H1 (cell line): ENCODE data around the gene ACER1. TPM values are rescaled to one million over a fixed set of nuclear protein-coding genes. Genes with fewer than 3 reads are reported as not detected.
"Not testable (repeated sequence)": the region's sequence is repeated elsewhere in the genome, so short reads cannot be mapped to it uniquely, and the experiment has no call there.

Source experiments
- CTCF ChIA-PET: fragments of 300-600 bp; sonication (Branson Sonifier 250); formaldehyde crosslinking; loops from one replicate; lab custom pipeline; 2021; ENCODE audit not compliant: partially characterized antibody; lab: Charles Lee
- POLR2A ChIA-PET: fragments of 300-600 bp; sonication (Branson Sonifier 250); formaldehyde crosslinking; loops from one replicate; lab custom pipeline; 2021; ENCODE audit warnings: inconsistent platforms; ENCODE audit not compliant: partially characterized antibody; lab: Charles Lee
- DNase-seq, 2 experiments: peaks; one replicate each; pipeline versions ENCODE4 v3.0.0 to v3.0.0-alpha.2; 2010 to 2022; ENCODE audit warnings: low spot score in 2 of 2, low read depth in 1 of 2, mixed read lengths in 1 of 2
- FAIRE-seq: peaks from 2 replicates; lab custom pipeline; 2011; peaks lifted over from hg19 to GRCh38; lab: Jason Lieb, UNC
- H2AFZ ChIP-seq: 2 replicates; pipeline ENCODE4 v1.8.1; 2012; ENCODE audit warnings: low read length, inconsistent platforms
- H2AK5ac ChIP-seq: 2 replicates; pipeline ENCODE4 v1.6.1; 2013; ENCODE audit warnings: low read depth, low read length
- H2BK120ac ChIP-seq: replicated peaks from 2 replicates; pipeline ENCODE3; 2013; ENCODE audit warnings: low read depth, low read length, inconsistent platforms
- H2BK12ac ChIP-seq: 2 replicates; pipeline ENCODE4 v1.6.1; 2013; ENCODE audit warnings: low read depth, low read length
- H2BK15ac ChIP-seq: 2 replicates; pipeline ENCODE4 v1.6.1; 2013; ENCODE audit warnings: low read length
- H2BK20ac ChIP-seq: 2 replicates; pipeline ENCODE4 v1.6.1; 2013; ENCODE audit warnings: low read length
- H2BK5ac ChIP-seq: 2 replicates; pipeline ENCODE4 v1.6.1; 2013; ENCODE audit warnings: low read depth, low read length
- H3K14ac ChIP-seq: 2 replicates; pipeline ENCODE4 v1.6.1; 2013; ENCODE audit warnings: inconsistent platforms; ENCODE audit not compliant: insufficient read length
- H3K18ac ChIP-seq: 2 replicates; pipeline ENCODE4 v1.6.1; 2013; ENCODE audit warnings: low read length; ENCODE audit errors: extremely low read depth
- H3K23ac ChIP-seq: 2 replicates; pipeline ENCODE4 v1.6.1; 2013; ENCODE audit warnings: inconsistent platforms; ENCODE audit not compliant: insufficient read length
- H3K23me2 ChIP-seq: 2 replicates; pipeline ENCODE4 v1.6.1; 2013; ENCODE audit warnings: low read depth, low read length
- H3K27ac ChIP-seq: 2 replicates; pipeline ENCODE4 v1.6.1; 2011; ENCODE audit warnings: low read depth, low read length, inconsistent platforms
- H3K27me3 ChIP-seq, 4 experiments: replicated peaks in 1 of 4; 1 replicate in 1 of 4; 2 replicates in 3 of 4; pipeline versions ENCODE4 v1.6.1 to v1.8.1; 2011 to 2013; ENCODE audit warnings: low read length in 3 of 4, mild to moderate bottlenecking in 3 of 4, inconsistent platforms in 2 of 4, mixed read lengths in 2 of 4, moderate library complexity in 1 of 4; ENCODE audit not compliant: control insufficient read depth in 3 of 4, insufficient read depth in 3 of 4; ENCODE audit errors: extremely low read depth in 1 of 4
- H3K36me3 ChIP-seq, 4 experiments: 2 replicates each; pipeline versions ENCODE4 v1.6.1 to v1.8.1; 2011 to 2013; ENCODE audit warnings: mild to moderate bottlenecking in 4 of 4, low read length in 3 of 4, moderate library complexity in 2 of 4, control low read depth in 1 of 4, inconsistent platforms in 1 of 4; ENCODE audit not compliant: insufficient read depth in 4 of 4, control insufficient read depth in 2 of 4
- H3K4ac ChIP-seq: replicated peaks from 2 replicates; pipeline ENCODE3; 2013; ENCODE audit warnings: low read length, low read depth, mixed read lengths, inconsistent platforms; ENCODE audit not compliant: insufficient read length
- H3K4me1 ChIP-seq, 4 experiments: replicated peaks in 1 of 4; 1 replicate in 1 of 4; 2 replicates in 3 of 4; pipeline versions ENCODE4 v1.6.1 to v1.8.1; 2011 to 2013; ENCODE audit warnings: low read length in 3 of 4, inconsistent platforms in 2 of 4, mixed read lengths in 1 of 4; ENCODE audit not compliant: insufficient read depth in 4 of 4, control insufficient read depth in 3 of 4
- H3K4me2 ChIP-seq, 2 experiments: 2 replicates each; pipeline versions ENCODE4 v1.6.1 to v1.8.1; 2011 to 2013; ENCODE audit warnings: low read depth in 2 of 2, low read length in 2 of 2, control low read depth in 1 of 2, inconsistent platforms in 1 of 2, mild to moderate bottlenecking in 1 of 2; ENCODE audit not compliant: insufficient read depth in 1 of 2
- H3K4me3 ChIP-seq, 4 experiments: fragments of 200-600, 300-600 bp in 1 of 4; sonication (generic), shearing (Covaris generic), sonication (Bioruptor Twin) in 1 of 4; 2 replicates each; pipeline versions ENCODE4 v1.5.1 to v1.8.1; 2011 to 2016; ENCODE audit warnings: low read length in 4 of 4, low read depth in 3 of 4, control low read depth in 2 of 4, inconsistent platforms in 2 of 4, mild to moderate bottlenecking in 2 of 4, mixed read lengths in 1 of 4, moderate library complexity in 1 of 4; ENCODE audit not compliant: insufficient read depth in 2 of 4; ENCODE audit errors: extremely low read depth in 1 of 4
- H3K56ac ChIP-seq: replicated peaks from 2 replicates; pipeline ENCODE3; 2013; ENCODE audit warnings: low read depth, mild to moderate bottlenecking, mixed read lengths, low read length, inconsistent platforms; ENCODE audit not compliant: insufficient read length
- H3K79me1 ChIP-seq: 2 replicates; pipeline ENCODE4 v1.6.1; 2013; ENCODE audit warnings: low read depth, low read length, control low read depth
- H3K79me2 ChIP-seq, 2 experiments: 2 replicates each; pipeline versions ENCODE4 v1.6.1 to v1.8.1; 2012 to 2013; ENCODE audit warnings: low read length in 2 of 2, mild to moderate bottlenecking in 2 of 2, inconsistent platforms in 1 of 2; ENCODE audit not compliant: insufficient read depth in 2 of 2, control insufficient read depth in 1 of 2
- H3K9ac ChIP-seq, 4 experiments: replicated peaks in 1 of 4; 1 replicate in 1 of 4; 2 replicates in 3 of 4; pipeline versions ENCODE4 v1.6.1 to v1.8.1; 2011 to 2013; ENCODE audit warnings: low read depth in 3 of 4, low read length in 3 of 4, control low read depth in 2 of 4, mild to moderate bottlenecking in 2 of 4, moderate library complexity in 2 of 4, inconsistent platforms in 1 of 4; ENCODE audit errors: extremely low read depth in 1 of 4
- H3K9me3 ChIP-seq, 2 experiments: 2 replicates each; pipeline versions ENCODE4 v1.6.1 to v1.8.1; 2012 to 2013; ENCODE audit warnings: mild to moderate bottlenecking in 2 of 2, moderate library complexity in 2 of 2, control low read depth in 1 of 2, inconsistent platforms in 1 of 2, low read depth in 1 of 2, low read length in 1 of 2, mixed read lengths in 1 of 2; ENCODE audit not compliant: insufficient read depth in 2 of 2
- H4K20me1 ChIP-seq, 2 experiments: replicated peaks in 1 of 2; 2 replicates each; pipeline versions ENCODE3 to v1.8.1; 2011 to 2013; ENCODE audit warnings: inconsistent platforms in 2 of 2, low read length in 2 of 2, mild to moderate bottlenecking in 1 of 2; ENCODE audit not compliant: insufficient read depth in 2 of 2, control insufficient read depth in 1 of 2
- H4K5ac ChIP-seq: 2 replicates; pipeline ENCODE4 v1.6.1; 2013; ENCODE audit warnings: low read length, low read depth, mixed read lengths, inconsistent platforms; ENCODE audit not compliant: insufficient read length
- H4K8ac ChIP-seq: 2 replicates; pipeline ENCODE4 v1.8.0; 2013; ENCODE audit warnings: mild to moderate bottlenecking, moderate library complexity, low read length, inconsistent platforms; ENCODE audit not compliant: insufficient read depth; ENCODE audit errors: extremely low read depth
- H4K91ac ChIP-seq: replicated peaks from 2 replicates; pipeline ENCODE3; 2013; ENCODE audit warnings: low read length, mixed read lengths, inconsistent platforms; ENCODE audit not compliant: insufficient read length
- WGBS, 2 experiments: shearing (Covaris generic) in 1 of 2; methylation state at CpG; one replicate each; pipeline versions ENCODE4 v1.1.6 to v1.1.7; 2013 to 2015; ENCODE audit warnings: low lambda C conversion rate in 2 of 2, mixed read lengths in 2 of 2, inconsistent platforms in 1 of 2, low coverage in 1 of 2, missing lambda C conversion rate in 1 of 2; ENCODE audit not compliant: insufficient replicate concordance in 2 of 2, insufficient coverage in 1 of 2, insufficient read length in 1 of 2; ENCODE audit errors: extremely low coverage in 1 of 2, missing lambda C conversion rate in 1 of 2; 5-methylcytosine and 5-hydroxymethylcytosine counted together
- polyA plus RNA-seq, 7 experiments: library from polyadenylated mRNA; depleted of rRNA in 3 of 7; stranded (reverse) in 5 of 7; unstranded in 2 of 7; fragments of >200 nt in 5 of 7; fragments of 200-250 nt in 2 of 7; gene quantifications; 1 replicate in 5 of 7; 2 replicates in 1 of 7; 4 replicates in 1 of 7; pipeline versions ENCODE4 v1.2.1 to v1.2.3, GENCODE V29; 2011 to 2013; ENCODE audit warnings: missing spikeins in 2 of 7, mixed read lengths in 2 of 7
- total RNA-seq: library from RNA; stranded (reverse); fragmentation: NEBNext Ultra II Directional; extraction: Animal tissue kit (Norgen Biotek cat#: 25700); gene quantifications from 2 replicates; pipeline ENCODE4 v1.2.1, GENCODE V29; 2021

Gene ACER1
- total and polyA plus RNA-seq, 2 of the 8 experiments (the other 6 are each of a cell fraction or from before 2014, with no cell fraction given) = 0.05 TPM; not detected in 1

- H2BK15ac ChIP-seq, H2BK120ac ChIP-seq, H2AFZ ChIP-seq, H3K9ac ChIP-seq, H3K27ac ChIP-seq, H3K18ac ChIP-seq, H3K23me2 ChIP-seq, H2BK5ac ChIP-seq, H4K8ac ChIP-seq, H3K56ac ChIP-seq, H3K36me3 ChIP-seq, DNase-seq, FAIRE-seq, H3K4ac ChIP-seq, H2BK12ac ChIP-seq, H3K4me2 ChIP-seq, H3K23ac ChIP-seq, H3K14ac ChIP-seq, H2AK5ac ChIP-seq, POLR2A ChIA-PET, H3K27me3 ChIP-seq, H2BK20ac ChIP-seq, H4K5ac ChIP-seq, H4K91ac ChIP-seq, H3K4me3 ChIP-seq: not testable (repeated sequence)
- Histone ChIP-seq H3K79me2 (peaks cover 17 to 20% of the 10 kb centered on the region in 2 experiments), H3K9me3 (peaks cover 19 to 26% of the 10 kb centered on the region in 2 experiments; a peak in 3 of 4 replicates), H4K20me1 (peaks cover 7 to 15% of the 10 kb centered on the region in 2 experiments), H3K79me1 (peaks cover 13% of the 10 kb centered on the region), H3K4me1 (peaks cover 0 to 15% (median 5%) of the 10 kb centered on the region in 4 experiments; a peak in 4 of 7 replicates)
- CTCF ChIA-PET = interaction anchor here (1.1 kb wide), 1 partner anchor 63 kb away, joined by 3 read pairs; no protein-coding TSS in a partner anchor
- WGBS, 2 experiments = 79% methylated on average over 6 of the region's 6 CpGs; no CpG with 5 or more reads in 1 of the 2 experiments
These were observed 51.0 kb downstream of the ACER1 start for GRCh38 chr19:6282393-6282792.
